GM21737 (cell line): ENCODE measurements around the gene MEGF11.

Experiments
- ATAC-seq: cut with Tn5 transposase; IDR thresholded peaks from one replicate; pipeline ENCODE4 v1.9.1; 2021; ENCODE audit warnings: mild to moderate bottlenecking, moderate library complexity; ENCODE audit not compliant: unreplicated experiment

Gene MEGF11

DNA sequence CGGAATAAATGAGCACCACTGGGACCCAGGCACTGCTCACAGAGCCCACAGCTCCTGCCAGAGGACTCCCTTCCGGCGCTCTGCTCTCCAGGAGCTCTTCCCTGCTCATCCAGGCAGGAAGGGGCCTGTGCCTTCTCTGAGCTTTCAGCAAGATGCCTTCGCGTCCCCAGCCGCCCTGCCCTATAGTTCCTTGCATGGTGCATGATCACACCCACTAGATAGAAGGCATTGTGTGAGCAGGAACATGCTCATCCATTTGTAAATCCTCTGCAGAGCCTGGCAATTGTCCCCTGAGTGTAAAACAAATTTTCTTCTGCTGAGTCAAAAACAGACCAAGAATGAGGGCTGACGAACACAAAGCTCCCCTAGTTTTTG is 181.6 kb downstream of the MEGF11 start:
- ATAC-seq: no peak

DNA sequence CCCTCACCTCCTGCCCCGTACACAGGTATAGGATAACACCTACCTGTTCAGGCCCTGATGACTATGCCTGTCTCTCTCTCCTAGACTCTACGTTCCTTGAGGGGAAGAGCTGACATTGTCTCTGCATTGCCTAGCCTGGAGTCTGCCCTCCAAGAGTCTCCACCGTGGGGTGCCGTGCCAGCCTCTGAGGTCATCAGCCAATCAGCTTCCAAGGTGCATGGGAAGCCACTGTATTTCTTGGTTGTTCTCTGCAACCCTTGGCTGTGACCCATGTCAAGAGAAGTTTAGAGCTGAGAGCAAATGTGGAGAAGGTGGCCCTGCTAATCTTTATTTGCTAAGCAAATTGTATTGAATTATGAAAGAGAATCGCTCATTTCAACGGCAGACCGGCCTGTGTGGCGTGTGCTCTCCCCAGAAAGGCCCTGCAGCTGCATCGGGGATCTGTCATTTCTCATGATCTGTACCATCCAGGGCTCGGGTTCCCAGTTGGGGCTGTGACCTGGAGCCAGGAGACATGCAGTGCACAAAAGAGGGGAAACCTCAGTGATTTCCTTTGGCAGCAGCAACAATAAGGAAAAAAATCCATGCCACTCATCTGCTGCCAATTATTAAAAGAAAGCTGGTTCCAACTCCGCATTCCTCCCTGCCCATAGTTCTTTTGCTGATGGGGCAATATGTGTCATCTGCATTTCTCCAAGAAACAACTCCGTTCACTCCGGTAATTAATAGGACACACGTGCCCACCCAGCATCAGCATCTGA is 182.2 kb downstream of the MEGF11 start:
- no peak for ATAC-seq

DNA sequence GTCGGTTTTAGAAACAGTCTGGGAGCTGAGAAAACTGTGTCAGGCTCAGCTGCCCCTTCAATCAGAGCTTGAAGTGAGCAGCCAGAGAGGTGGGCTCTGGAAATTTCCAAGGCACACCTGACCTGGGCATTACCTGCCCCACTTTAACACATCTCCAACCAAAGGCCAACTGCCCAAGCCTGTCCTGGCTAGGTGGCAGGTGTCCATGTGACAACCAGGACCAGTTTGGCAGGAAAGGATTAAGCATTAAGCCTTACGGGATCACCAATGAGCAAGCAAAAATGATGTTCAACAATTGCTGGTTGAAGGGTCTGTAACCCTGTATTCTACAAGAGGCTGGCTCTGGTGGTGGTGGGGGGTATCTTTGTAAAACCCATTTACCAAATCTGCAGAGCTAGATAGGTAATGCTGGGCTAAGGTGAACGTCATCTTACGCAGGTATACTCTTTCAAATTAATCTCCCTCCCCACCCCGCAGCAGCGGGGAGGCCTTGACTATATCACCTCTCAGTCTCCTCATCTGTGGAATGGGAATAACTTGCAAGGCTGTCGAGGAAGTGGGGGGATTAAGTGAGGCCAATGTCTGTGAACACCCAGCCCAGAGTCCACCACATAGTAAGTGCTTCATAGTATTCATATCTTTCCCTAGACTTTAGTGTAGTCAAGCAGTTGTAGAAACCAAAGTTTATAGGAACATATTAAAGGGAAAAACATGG is 183.2 kb downstream of the MEGF11 start:
- no peak for ATAC-seq

DNA sequence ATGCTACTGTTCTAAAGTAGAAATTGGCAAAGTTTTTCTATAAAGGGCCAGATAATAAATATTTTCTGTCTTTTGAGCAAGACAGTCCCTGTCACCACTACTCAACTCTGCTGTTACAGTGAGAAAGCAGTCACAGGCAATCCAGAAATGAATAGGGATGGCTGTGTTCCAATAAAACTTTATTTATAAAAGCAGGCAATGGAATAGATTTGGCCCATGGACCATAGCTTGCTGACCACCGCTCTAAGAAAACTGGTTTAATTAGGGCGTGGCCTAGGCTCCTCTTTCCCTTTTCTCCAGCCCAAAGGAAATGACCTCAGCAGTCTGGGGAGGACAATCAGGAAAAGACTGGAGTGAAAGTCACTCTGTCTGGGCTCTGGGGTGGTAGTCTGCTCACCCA is 183.8 kb downstream of the MEGF11 start:
- ATAC-seq: no peak

DNA sequence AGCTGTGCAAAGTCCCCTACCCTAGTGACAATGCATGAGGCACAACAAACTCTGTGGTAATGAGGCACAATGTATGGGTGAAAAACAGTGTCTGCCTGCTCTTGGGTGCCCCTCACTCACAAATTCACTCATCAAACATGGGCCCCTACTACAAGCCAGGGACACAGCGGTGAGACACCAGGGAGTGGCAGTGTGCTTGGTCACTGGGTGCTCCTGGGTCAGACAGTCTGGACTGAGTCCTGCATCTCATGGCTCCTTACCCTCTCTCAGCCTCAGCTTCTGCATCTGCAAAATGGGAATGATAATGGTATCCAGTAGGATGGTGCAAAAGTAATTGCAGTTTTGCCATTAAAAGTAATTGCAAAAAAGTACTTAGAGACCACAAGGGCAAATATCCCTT is 184.7 kb downstream of the MEGF11 start:
- no peak for ATAC-seq

DNA sequence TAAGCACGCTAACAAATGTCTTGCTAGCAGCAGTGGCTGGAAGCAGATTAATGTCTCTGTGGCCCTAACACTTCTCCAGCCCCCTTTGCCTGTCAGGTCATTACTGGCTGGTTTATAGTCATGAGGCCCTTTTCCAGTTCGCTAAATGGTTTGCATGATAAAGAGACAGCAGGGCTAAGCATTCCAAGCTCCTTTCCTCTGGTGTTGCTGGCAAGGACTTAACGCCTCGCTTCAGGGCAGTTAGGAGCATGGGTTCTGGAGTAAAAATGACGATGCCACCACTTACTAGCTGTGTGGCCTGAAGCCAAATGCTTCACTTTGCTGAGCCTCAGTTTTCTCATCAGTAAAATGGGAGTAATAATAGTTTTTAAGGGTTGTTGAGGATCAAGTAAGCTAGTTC is 185.9 kb downstream of the MEGF11 start:
- ATAC-seq: no peak

DNA sequence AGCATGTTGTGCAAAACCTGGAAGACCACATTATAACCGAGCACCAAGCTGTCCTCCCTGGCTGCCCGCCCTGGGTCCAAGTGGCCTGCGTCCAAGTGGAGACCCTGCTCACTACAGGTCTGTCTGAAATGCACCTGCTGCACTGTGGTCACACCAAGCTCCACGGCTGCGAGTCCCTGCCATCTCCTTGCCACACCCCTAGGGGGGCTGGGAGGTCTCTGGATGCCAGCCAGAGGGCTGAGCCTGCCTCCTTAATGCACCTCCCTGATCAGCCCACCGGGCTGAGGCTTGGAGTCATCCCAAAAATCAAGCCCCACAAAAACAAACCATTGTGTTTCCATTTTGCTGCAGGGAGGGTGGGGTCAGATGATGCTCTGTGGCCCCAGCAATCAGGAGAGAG is 187.1 kb downstream of the MEGF11 start:
- ATAC-seq: no peak

DNA sequence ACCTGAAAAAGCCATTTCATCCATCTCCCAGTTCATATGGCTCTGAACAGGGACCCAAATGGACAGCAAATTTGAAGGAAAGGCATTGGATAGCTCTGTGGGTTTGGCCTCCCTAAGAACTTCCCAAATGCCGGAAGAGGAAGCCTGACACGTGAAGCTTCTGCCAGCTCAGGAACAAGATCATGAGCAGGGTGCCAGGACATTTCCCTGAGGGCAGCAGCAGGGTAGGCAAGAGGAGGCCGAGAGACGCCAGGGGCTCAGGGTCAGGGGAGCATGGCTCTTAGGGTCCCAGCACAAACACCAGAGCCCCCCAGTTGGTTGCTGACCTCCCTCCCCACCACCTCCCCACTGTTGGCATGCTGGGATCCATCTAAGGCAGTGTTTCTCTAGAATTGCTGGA is 187.5 kb downstream of the MEGF11 start:
- ATAC-seq: no peak

DNA sequence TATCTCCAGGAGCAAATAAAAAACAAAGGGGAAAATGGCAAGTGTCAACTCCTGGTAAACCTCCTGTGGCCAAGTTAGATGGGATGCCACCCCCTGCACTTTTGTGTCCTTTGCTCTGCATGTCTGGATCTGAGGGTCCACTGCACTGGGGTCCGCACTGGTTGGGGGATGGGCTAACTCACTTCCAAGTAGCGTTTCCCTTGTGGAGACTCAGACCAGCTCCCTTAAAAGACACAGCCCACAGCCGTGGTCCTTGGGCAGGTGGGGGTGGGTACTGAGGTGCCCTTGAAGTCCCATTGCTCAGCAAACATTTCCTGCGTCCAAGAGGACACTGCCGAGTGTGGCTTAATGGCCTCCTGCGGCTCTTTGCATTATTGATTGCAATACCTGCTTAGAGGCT is 188.2 kb downstream of the MEGF11 start:
- ATAC-seq: no peak

DNA sequence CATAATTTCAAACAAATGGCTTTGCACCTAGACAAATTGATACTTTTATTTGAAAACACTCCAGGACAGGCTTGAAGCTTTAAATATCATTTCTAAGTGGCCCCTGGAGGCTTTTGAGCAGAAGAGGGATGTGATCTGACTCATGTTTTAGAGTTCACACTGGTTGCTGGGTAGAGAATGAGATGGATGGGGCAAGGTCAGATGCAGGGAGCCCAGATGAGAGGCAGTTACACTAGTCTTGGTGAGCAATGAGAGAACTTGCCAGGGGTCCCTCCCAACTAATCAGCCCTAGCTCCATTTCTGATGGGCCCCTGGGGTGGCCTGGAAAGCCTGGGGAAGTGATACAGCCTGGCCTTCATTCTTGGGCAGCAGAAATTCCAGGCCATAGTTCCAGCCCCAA is 190.4 kb downstream of the MEGF11 start:
- no peak for ATAC-seq

DNA sequence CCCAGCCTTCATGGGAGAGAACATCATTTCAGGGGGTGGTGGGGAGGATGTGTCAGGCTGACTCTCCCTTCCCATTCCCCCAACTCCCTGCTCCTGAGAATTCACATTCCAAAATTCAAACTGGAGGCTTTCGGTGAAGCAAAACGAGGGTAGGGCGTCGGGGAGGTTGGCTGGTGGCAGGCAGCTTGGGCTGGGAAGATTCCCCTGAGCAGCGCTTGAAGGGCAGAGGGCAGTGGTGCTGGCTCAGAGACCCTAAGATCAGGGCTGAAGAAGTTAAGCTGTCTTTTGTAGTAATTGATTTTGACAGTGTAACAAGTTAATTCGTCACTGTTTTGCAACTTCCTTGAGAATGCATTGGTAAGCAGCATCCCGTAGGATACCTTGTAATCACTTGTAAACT is 196.5 kb downstream of the MEGF11 start:
- ATAC-seq: no peak

DNA sequence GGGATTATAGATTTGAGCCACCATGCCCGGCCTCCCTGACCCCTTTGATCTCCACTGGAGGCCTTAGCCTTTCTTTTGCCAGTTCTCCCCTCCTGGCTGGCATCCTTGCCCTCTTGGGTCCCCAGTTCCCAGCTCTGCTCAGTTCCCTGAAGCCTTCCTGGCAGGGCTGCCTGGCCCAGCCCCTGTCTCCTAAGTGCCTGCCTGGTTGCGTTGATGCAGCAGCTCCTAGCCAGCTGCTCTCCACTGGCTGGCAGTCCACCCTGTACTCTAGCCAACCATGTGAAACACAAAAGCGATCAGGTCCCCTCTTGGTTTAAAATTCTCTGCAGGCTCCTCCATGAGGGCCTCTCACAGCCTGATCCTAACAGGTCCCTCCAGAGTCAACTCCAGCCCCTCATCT is 199.6 kb downstream of the MEGF11 start:
- ATAC-seq: no peak

DNA sequence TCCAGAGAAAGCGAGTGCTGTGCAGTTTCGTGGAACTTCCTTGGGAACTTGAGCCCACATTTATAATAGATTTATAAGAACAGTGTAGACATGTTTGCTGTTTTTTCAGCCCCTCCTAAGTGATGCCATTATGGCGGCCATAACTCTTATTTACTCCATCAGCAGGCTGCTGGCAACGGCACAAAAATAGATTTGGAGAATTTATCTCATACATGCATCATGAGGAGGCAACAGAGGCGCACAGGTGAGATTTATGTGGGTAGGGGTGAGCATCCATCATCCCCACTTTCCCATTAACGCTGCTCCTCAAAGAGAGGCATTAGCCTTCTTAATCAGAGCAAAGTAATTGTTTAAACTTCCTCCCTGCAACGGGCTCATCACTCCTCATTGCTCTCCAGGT is 201.7 kb downstream of the MEGF11 start:
- no peak for ATAC-seq

DNA sequence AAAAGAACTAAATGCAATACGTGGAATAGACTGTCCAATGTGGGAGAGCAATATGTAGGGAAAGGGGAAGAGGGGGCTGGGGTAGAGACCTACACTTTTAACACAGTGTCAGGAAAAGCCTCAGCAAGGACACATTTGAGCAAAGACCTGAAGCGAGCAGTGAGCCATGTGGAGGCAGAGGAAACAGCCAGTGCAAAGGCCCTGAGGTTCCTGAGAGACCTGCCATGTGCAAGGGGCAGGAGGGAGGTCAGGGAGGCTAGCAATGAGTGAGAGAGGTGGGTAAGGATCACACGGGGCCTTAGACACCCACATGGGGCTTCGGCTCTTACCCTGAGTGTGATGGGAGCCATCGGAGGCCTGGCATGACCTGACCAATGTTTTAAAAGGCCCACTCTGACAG is 203.3 kb downstream of the MEGF11 start:
- ATAC-seq: no peak

DNA sequence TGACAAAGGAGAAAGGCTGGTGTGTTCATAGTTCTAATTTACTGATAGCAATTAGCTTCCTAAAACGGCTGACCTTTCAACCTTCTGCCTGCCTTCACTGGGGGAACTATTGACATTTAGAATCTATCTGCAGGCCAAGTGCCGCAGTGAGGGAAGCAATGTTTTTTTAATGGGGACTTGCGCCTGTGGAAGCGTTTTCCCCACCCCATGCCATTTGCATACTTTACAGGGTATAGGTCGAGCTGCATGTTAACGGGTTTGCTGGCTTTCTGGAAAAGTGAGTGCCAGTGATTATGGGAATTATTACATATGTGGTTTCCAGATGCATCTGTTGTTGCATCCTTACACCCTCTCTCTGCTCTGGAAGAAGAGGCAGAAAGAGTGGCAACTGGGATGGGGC is 204.2 kb downstream of the MEGF11 start:
- ATAC-seq: no peak

DNA sequence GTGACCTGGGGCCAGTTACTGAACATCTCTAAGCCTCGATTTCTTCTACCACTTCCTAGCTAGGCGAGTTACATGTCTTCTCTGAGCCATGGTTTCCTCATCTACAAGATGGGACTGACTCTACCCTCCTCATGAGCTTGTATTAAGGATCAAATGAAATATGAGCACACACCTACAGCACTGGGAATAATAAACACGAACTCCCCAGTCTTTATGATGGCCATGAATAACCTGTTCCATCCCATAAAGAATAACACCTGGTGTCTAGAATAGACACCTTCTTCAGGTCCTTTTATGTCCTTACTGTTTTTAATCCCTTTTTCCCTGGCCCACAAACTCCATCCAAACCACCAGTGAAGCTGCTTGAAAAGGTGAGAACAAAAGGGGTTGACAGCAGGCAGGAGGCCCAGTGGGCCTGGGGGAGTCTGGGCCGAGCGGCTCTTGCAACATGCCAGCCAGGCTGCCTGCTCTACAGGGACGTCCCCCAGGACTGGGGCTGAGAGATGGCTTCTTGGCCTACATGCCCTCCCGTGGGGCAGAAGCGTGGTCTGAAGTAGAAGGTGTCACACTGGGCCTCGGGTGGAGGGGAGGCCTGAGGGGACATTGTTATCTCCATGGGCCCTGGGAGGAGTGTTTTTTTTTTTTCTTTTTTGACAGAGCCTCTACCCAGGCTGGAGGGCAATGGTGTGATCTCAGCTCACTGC is 206.1 kb downstream of the MEGF11 start:
- ATAC-seq: no peak

DNA sequence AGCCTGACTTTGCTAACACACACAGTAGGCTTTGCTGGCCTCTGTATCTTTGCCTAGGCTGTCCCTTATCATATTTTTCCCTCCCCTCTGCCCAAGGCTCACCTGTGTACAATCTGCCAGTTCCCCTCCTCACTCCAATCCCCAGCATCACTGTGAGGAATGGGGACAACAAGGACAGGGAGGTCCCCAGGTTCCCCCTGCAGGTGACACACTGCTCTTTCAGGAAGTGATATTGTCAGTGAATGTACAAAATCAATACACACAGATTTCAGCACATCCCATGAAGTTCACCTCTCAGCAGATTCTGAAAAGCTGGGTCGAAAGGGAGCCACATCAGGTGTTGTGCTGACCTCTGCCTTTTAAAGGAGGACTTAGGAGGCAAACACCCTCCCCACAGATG is 206.8 kb downstream of the MEGF11 start:
- ATAC-seq: no peak

DNA sequence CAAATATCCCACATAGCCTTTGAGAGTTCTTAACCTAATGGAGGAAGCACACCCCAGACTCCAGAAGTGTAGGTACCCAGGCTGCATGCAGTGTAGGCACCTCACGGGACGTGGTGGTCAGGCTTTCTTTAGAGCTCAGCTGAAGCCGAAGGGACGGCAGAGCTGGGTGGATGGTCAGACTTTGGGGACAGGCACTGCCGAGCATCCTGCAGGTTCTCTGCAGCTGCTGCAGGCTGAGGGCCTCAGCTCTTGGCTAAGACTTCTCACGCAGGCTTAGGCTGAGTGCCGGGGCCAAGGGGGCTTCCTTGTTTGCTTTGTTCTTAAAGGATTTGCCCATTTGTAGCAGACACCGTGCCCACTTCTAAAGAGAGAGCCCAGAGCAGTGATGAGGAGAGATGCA is 207.2 kb downstream of the MEGF11 start:
- no peak for ATAC-seq

DNA sequence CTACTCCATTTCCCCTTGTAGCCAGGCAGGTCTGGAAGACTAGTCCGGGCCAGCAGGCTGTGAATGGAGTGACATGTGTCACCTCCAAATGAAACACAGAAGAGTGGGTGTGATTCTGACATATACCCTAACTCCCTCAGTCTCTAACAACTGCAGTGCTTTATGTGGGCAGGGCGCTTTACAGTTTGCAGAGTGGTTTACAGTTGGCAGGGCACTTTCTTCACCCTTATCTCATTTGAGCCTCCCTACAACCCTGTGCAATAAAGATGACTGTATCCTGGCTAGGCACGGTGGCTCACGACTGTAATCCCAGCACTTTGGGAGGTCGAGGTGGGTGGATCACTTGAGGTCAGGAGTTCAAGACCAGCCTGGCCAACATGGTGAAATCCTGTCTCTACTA is 208.0 kb downstream of the MEGF11 start:
- ATAC-seq: no peak

DNA sequence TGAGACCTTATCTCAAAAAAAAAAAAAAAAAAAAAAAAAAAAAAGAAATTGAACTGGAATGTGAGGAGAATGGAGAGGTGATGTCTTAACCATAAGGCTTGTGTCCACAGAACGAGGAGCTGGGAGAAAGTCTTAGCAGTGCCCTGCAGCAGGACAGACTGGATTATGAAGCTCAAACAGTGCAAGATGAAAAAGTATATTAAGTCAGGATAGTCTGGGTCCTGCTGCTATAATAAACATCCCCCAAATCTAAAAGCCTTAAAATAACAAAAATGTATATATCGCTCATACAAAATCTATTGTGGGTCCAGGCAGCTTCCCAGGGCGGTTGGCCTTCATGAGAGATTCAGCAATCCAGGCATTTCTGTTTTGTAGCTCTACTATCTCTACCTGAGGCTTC is 208.7 kb downstream of the MEGF11 start:
- ATAC-seq: no peak

DNA sequence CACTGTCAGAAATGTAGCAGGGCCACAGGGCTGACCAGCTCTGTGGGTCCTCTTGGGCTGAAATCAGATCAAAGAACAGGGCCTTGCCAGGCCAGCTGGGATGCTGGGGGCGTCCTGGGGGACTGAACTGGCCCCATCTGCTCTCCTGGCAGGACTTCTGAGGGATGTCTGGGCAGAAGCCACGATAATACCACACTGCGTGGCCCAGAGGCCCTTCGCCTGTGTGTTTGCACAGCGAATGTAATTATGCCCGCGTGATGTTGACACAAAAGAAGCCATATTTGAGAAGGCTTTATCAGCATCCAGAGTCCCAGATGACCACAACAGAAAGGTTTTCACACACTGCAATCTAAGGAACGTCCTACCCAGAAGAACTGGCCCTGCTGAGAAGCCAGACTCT is 210.3 kb downstream of the MEGF11 start:
- ATAC-seq: no peak

DNA sequence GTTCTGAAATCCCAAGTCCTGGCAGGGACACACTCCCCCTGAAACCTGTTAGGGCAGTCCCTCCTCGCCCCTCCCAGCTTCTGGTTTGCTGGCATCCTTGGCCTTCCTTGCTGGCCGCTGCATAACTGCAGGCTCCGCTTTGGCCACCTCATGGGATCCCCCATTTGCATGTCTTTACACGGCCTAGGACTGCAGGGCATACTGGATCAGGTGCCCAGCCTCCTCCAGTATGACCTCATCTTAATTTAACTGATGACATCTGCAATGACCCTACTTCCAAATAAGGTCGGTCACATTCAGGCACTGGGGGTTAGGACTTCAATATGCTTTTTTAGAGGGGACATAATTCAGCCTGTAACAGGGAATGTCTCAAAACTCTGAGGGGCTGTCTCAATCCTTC is 210.9 kb downstream of the MEGF11 start:
- no peak for ATAC-seq
